ENCODE data around the gene TMEM94. TPM values are rescaled to one million over a fixed set of nuclear protein-coding genes. Genes with fewer than 3 reads are reported as not detected.

The TMEM94 gene
- total and polyA plus RNA-seq, 2 of the 8 experiments (the other 6 are each of a cell fraction or from before 2014, with no cell fraction given): 54.8 to 69.9 TPM

GRCh38 chr17:75531721-75532072 is 75.3 kb downstream of the TMEM94 start (continued):
- TF ChIP-seq GABPA (IDR thresholded peaks at IDR 0.05; ENCODE audit: borderline replicate concordance, insufficient read depth, low read length): no peak
- no peak for TF ChIP-seq TAF7 (optimal IDR thresholded peaks at IDR 0.05; ENCODE audit: borderline replicate concordance, low read depth, low read length)

Data from H1 (cell line).